A549 (cell line): ENCODE results near the gene FXR1.

Experiments used
- TP53 ChIP-seq: fragments of 250-450 bp; sonication (Bioruptor Pico); IDR thresholded peaks from 2 replicates; pipeline ENCODE4 v1.5.0; 2021; ENCODE audit warnings: mild to moderate bottlenecking, moderate library complexity
- TF ChIP-seq, protein P1 (sequence below): fragments of >200 bp; sonication (Bioruptor Twin); formaldehyde crosslinking; IDR thresholded peaks from 3 replicates; pipeline ENCODE4 v1.5.1; 2016

DNA sequence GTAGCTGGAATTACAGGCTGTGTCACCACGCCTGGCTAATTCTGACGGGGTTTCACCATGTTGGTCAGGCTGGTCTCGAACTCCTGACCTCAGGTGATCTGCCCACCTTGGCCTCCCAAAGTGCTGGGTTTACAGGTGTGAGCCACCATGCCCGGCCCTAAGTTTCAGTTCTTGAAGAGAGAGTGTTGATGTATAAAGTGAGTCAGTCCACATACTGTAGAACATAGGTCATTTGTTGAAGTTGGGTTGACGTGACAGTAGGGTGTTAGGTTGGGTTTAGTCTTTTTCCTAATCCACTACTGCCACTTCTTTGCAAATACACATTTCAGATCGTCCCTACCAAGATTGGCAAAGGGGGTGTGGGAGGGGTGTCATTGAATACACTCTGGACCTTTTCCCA, 61.8 kb downstream of the FXR1 start:
- TF ChIP-seq, protein P1, sequence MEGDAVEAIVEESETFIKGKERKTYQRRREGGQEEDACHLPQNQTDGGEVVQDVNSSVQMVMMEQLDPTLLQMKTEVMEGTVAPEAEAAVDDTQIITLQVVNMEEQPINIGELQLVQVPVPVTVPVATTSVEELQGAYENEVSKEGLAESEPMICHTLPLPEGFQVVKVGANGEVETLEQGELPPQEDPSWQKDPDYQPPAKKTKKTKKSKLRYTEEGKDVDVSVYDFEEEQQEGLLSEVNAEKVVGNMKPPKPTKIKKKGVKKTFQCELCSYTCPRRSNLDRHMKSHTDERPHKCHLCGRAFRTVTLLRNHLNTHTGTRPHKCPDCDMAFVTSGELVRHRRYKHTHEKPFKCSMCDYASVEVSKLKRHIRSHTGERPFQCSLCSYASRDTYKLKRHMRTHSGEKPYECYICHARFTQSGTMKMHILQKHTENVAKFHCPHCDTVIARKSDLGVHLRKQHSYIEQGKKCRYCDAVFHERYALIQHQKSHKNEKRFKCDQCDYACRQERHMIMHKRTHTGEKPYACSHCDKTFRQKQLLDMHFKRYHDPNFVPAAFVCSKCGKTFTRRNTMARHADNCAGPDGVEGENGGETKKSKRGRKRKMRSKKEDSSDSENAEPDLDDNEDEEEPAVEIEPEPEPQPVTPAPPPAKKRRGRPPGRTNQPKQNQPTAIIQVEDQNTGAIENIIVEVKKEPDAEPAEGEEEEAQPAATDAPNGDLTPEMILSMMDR: no peak
- no peak for TF ChIP-seq TP53 (CRISPR knock-in tag)
